Uterus (tissue), 4 donors: ENCODE measurements around the gene FKTN. TPM values are rescaled to one million over a fixed set of nuclear protein-coding genes. Genes with fewer than 3 reads are reported as not detected.

Experiments
- DNase-seq, 2 donors: peaks; one replicate each; pipeline ENCODE4 v3.0.0-alpha.2; 2019 to 2020
- H3K27ac ChIP-seq, 2 donors: fragments of 200-600 bp; sonication (generic); 1 replicate in 1 of 2; 2 replicates in 1 of 2; pipeline ENCODE4 v1.5.1; 2016 to 2018
- H3K27me3 ChIP-seq, 2 donors: fragments of 200-600 bp; sonication (generic); one replicate each; pipeline ENCODE4 v1.5.1; 2018 to 2019; ENCODE audit warnings: control low read depth in 1 of 2
- H3K36me3 ChIP-seq, 2 donors: fragments of 200-600 bp; sonication (generic); one replicate each; pipeline ENCODE4 v1.5.1; 2019; ENCODE audit warnings: control low read depth in 1 of 2
- H3K4me1 ChIP-seq, 2 donors: fragments of 200-600 bp; sonication (generic); one replicate each; pipeline ENCODE4 v1.5.1; 2018 to 2019; ENCODE audit warnings: control low read depth in 1 of 2
- H3K4me3 ChIP-seq, 2 donors: fragments of 200-600 bp; sonication (generic); 1 replicate in 1 of 2; 2 replicates in 1 of 2; pipeline ENCODE4 v1.5.1; 2018 to 2019; ENCODE audit warnings: mild to moderate bottlenecking in 1 of 2
- H3K9me3 ChIP-seq, 2 donors: fragments of 200-600 bp; sonication (generic); one replicate each; pipeline ENCODE4 v1.5.1; 2019; ENCODE audit warnings: control low read depth in 1 of 2
- POLR2A ChIP-seq, 2 donors: fragments of 450-650 bp; IDR thresholded peaks; one replicate each; pipeline ENCODE4 v1.6.1; 2016; ENCODE audit warnings: antibody characterized with exemption in 2 of 2, mild to moderate bottlenecking in 1 of 2, moderate library complexity in 1 of 2
- intact Hi-C: fragments of 100-400 bp; cut with DNase I; formaldehyde crosslinking; loops from one replicate; pipeline ENCODE4 v1.15.1; 2023; ENCODE audit warnings: low total_unique reads
- total RNA-seq, 4 donors: library from RNA; depleted of rRNA in 3 of 4; stranded (reverse); fragments of >200 nt in 3 of 4; gene quantifications; one replicate each; pipeline versions ENCODE4 v1.1.0 to v1.2.4, GENCODE V29; 2014 to 2023
- TF ChIP-seq, protein P1 (sequence below), 4 experiments: fragments of 200-600 bp in 2 of 4; fragments of 450-650 bp in 2 of 4; sonication (generic) in 2 of 4; IDR thresholded peaks; one replicate each; pipeline ENCODE4 v1.5.1; 2016 to 2019; ENCODE audit warnings: antibody characterized with exemption in 4 of 4, mild to moderate bottlenecking in 2 of 4, moderate library complexity in 1 of 4
- donor health status: DM: yes; HTN: yes; CAD: no.

Gene FKTN
- total RNA-seq, 4 donors from 2014 or later, result 2.6 to 39.1 (median 12.7) TPM

DNA sequence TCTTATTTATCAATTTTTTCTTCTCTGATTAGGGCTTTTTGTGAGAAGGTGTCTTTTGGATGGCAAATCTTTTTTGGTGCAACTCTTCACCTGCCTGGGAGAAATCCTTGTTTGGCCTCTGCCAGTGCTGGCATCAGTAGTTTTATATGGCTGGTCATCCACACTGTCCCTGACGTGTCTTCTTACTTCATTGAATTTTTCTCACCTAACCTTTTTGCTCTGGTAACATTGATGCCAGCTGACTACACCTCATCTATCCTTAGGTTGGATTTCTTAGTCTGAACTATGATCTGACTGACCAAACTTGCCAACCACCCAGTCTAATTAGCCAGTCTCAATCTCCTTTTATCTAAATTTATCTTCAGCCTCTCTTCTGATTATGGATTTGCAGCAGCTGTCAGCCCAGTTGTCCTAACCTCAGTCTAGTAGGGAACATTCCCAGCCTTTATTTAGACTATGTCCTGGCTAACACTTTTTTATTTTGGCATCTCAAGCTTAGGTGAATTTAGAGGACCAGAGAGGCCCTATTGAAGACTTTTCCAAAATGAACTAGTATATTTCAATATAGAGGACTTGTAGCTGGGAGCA is 125.9 kb downstream of the FKTN start:
- intact Hi-C loops, result no loop called here
- DNase-seq, result no peak
- Histone ChIP-seq H3K27me3 (no peaks in the 10 kb centered on the region), H3K4me3 (no peak overlapping the region), H3K4me1 (no peaks in the 10 kb centered on the region), H3K36me3 (no peaks in the 10 kb centered on the region), H3K27ac (no peak overlapping the region), H3K9me3 (no peaks in the 10 kb centered on the region)
- TF ChIP-seq, protein P1, sequence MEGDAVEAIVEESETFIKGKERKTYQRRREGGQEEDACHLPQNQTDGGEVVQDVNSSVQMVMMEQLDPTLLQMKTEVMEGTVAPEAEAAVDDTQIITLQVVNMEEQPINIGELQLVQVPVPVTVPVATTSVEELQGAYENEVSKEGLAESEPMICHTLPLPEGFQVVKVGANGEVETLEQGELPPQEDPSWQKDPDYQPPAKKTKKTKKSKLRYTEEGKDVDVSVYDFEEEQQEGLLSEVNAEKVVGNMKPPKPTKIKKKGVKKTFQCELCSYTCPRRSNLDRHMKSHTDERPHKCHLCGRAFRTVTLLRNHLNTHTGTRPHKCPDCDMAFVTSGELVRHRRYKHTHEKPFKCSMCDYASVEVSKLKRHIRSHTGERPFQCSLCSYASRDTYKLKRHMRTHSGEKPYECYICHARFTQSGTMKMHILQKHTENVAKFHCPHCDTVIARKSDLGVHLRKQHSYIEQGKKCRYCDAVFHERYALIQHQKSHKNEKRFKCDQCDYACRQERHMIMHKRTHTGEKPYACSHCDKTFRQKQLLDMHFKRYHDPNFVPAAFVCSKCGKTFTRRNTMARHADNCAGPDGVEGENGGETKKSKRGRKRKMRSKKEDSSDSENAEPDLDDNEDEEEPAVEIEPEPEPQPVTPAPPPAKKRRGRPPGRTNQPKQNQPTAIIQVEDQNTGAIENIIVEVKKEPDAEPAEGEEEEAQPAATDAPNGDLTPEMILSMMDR (IDR thresholded peaks at IDR 0.05), result no peak

DNA sequence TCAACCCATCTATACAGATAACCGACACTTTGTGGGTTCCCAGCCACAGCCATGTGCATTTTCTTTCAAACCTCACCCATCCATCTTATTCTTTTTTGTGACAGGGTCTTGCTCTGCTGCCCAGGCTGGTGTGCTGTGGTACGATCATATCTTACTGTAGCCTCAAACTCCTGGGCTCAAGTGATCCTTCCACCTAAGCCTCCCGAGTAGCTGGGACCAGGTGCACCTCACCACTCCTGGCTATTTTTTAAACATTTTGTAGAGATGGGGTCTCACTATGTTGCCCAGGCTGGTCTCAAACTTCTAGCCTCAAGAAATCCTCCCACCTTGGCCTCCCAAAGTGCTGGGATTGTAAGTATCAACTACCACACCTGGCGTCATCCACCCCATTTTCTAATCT is 129.0 kb downstream of the FKTN start:
- H3K9me3 ChIP-seq, result no peaks in the 10 kb centered on the region
- DNase-seq, result no peak
- no peak overlapping the region for H3K4me3 ChIP-seq
- TF ChIP-seq POLR2A (IDR thresholded peaks at IDR 0.05), result no peak
- H3K27ac ChIP-seq, result no peak overlapping the region
- H3K36me3 ChIP-seq, result no peaks in the 10 kb centered on the region
- no peaks in the 10 kb centered on the region for H3K27me3 ChIP-seq
- intact Hi-C loops, result no loop called here
- no peaks in the 10 kb centered on the region for H3K4me1 ChIP-seq

Other genes with a start within 250 kb of the FKTN start
- gene FSD1L, start 110.1 kb upstream of the FKTN start, total RNA-seq, result 10 to 100 TPM in 1 of 4 donors, 1 to 10 TPM in 3; 1.8 to 19.1 (median 8.3) TPM
- under 1 TPM in 1 of 4 donors, not detected in 3; 0.55 TPM for gene TAL2, start 104.3 kb downstream of the FKTN start, total RNA-seq
- gene TMEM38B, start 136.4 kb downstream of the FKTN start, total RNA-seq, result 10 to 100 TPM in 3 of 4 donors, 1 to 10 TPM in 1; 4.4 to 24.3 (median 17.1) TPM